HG02981 (cell line): ENCODE data around the gene COBL.

Source experiments
- ATAC-seq: cut with Tn5 transposase; IDR thresholded peaks from one replicate; pipeline ENCODE4 v1.9.1; 2021; ENCODE audit warnings: mild to moderate bottlenecking, moderate library complexity; ENCODE audit not compliant: unreplicated experiment

Gene COBL

DNA sequence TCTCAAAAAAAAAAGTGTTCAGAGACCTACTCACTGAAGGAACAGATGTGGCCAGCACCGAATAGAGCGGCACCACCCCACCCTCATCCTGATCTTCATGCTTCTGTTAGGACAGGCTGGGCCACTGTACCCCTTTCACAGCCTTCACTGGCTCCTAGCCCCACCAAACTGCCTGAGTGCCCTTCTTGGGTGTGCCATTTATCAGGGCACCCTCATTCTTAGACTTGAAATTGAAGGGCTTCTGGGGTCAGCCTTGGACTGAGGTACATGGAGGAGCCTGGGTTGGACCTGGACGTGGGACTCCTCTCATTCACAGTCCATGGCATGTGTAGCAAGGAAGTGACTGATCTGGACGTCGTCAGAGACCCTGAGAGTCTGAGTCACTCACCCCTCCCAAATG lies 190.3 kb downstream of the COBL start:
- ATAC-seq, result no peak

DNA sequence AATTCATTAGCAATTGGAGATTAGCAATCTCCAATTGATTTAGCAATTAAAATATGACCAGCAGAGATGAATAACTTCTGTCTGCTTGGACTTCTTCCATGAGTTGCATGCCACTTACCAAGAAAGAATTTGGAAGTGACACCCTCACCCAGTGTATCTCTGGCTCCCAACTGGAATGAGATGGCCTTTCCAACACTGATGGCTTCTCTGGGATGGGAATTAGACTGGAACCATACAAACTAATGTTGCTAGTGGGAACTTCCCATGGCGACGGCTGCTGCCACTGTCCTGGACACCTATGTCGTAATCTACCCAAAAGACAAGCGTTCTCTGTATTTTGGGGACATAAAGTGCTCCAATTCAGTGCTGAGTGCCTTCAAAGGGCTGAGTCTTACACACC lies 192.3 kb downstream of the COBL start:
- no peak for ATAC-seq

DNA sequence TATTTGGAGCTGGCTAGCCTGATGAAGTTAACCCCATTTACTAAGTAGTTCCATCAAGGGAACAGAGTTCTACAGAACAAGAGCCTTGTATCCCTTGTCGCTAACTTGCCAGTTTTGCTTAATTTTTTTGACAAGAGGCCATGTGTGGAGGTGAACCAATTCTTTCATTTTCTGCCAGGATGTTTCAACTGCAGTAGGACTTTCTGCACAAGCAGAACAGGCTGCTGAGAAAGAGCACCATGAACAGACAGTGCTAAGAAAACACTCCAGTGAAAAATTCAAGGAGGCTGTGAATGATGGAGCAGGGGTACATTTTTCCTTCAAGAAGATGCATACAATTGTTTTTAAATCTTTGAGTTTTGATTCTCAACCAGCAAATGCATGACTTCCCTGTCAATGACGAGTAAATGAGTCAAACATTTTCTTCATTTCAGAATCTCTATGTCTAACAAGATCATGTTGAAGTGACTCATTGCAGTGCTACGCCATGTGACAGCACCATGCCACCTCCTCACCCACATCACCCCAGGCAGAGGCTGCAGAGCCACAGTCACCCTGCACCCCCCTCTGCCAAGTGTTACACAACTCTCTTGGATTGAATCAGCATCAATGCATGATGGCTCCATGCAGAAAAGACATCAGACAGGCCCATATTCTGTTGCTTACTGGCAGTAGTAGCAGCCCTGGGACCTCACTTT lies 193.1 kb downstream of the COBL start:
- ATAC-seq, result no peak

DNA sequence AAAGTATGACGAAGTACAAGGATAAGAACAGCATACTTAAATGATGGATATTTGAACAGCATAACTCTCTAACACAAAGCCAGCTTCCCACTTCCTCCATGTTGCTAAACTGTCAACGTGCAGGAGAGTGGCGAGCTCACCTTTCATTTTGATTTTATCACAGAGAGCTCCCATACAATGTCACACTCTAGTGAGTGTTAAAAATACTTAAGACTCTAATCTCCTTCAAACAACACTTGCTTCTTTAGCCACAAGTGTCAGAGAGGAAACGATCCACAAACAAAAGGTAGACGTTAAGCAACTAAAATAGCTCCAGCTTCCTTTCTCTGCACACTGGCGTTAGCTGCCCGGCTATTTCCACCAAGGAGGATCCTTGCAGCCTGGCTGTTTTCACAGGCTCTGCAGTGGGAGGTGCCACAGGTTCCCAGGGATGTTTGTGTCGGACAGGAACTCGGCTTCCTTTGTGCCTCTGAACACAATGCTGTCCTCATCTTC lies 194.6 kb downstream of the COBL start:
- no peak for ATAC-seq

DNA sequence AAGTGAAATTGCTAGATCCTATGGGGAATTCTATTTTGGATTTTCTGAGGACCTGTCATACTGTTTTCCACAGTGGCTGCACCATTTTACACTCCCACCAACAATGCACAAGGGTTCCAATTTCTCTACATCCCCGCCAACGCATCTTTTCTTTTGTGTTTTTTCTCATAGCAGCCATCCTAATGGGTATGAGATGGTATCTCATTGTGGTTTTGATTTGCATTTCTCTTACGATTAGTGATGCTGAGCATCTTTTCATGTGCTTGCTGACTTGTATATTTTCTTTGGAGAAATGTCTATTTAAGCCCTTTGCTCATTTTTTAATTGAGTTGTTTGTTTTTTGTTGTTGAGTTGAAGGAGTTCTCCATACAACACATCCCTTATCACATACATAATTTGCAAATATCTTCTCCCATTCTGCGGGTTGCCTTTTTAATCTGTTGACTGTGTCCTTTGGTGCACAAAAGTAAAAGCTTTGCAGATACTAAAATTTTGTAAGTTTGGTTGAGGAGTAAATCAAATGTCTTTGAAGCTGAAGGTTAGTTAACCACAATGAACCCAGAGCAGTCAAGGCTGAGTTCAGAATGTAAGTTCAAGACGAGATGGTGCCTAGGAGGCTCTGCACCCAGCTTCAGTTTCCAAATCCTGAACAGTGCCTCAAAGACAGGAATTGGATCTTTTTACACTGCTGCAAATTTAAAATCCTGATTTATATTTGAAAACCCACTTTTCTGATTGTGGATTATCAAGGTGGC lies 195.4 kb downstream of the COBL start:
- ATAC-seq, result no peak

DNA sequence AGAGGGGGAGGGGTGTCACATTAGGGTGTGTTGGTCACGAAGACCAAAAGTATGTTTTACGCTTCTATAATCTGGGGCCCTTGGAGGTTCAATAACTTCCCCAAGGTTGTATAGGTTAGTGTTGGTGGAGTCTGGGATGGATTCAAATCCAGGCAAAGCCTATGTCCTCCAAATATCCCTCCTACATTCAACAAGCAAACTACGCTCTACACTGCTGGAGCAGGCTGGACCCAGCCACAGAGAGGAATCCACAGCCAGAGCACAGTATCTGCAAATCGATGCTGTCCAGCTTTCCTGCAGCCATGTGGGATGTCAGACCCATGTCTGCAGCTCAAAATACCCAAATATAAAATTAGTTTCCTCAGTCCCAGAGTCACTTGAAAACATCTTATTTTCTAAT lies 198.0 kb downstream of the COBL start:
- ATAC-seq, result no peak

DNA sequence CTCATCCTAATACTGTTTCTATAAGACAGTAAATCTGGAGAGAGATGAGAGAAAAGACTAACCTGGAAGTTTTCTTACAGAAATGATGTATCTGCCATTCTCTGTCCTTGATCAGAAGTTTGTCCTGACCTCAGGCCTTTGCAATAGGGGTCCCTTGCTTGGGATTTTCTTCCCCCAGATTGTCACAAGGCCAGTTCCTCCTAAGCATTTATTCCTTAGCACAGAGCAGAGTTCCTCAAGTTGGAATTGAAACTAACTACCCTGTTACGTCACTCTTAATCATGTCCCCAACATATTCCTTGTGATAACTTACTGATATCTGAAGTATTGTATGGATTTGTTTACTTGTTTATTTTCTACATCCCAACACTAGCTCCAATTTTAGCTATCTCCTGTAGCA lies 202.1 kb downstream of the COBL start:
- ATAC-seq, result no peak

DNA sequence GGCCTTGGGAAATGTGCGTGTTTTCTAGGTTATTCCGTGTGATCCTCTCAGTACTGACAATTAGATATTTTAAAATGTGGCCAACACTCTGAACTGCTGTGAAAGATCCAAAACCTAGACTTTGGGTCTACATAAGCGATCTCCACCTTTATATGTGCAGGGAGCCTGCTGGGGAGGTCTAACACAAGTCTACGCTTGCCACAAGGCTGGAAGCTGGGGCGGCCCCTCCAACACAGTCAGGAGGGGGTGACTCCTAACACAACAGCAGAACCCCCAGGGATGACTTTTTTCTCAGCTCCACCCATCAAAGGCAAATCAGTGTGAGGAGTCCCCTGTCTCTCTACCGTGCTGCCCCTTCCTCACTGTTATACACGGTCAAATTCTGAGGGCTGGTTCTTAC lies 202.6 kb downstream of the COBL start:
- ATAC-seq, result no peak

DNA sequence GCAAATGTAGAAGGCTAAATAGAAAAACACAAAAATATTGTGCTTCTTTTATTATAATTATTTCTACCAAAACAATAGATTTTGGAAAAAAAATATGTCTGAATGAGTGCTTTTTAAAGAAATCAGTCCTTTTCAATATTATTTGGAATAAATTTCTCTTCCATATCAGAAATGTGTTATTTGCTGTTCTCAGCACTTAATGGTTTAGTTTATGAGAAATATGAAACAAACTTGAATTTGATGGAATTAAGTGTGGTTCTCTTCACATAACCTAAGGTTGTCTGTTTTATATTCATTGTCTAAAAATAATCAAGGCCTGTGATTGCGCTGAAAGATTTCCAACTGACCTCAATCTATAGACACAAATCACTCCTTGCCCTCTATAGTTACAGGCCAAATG lies 203.0 kb downstream of the COBL start:
- no peak for ATAC-seq

DNA sequence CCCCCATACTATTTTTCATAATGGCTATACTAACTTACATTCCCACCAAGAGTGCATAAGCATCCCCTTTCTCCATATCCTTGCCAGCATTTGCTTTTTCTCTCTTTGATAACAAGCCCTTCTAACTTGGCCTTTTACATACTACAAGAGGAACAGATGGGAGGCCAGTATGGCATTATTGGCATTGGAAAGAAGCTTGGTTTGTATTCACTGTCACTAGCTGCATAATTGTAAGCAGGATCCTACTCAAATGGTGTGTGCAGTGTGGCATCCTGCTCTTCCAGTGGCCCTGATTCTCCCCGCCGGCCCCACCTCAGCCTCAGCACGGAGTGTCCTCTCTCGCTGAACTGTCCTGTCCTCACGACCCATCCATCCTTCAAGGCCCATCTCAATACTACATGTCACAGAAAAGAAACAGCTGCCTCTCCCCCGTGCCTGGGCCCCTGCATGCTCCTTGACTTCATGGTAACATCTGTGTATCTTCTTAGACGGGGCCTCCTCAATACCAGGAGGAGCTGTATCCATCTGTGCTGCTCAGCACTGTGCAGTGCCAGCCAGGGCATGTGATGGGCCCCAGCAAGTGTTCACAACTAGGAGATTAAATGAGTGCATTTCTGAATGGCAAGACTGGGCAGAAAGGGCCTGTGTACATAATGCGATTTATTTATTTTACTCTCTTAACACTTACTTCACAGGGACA lies 205.2 kb downstream of the COBL start:
- ATAC-seq, result no peak

DNA sequence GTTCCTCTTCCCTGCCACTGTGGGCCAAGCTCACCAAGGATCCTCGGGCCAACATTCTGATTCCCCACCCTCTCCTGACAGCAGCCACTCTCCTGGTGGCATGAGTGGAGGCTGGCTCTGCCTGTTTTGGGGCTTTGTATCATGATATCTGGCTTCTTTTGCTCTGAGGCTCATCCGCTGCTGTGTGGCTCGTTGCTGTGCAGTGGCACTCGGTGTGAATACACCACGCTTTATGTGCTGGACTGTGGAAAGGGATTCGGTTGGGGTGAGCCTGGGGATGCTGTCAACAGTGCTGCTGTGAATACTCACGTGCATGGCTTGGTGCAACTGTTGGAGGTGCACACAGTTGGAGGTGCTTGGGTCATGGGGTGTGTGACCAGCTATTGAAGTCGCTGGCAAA lies 208.5 kb downstream of the COBL start:
- ATAC-seq, result no peak

DNA sequence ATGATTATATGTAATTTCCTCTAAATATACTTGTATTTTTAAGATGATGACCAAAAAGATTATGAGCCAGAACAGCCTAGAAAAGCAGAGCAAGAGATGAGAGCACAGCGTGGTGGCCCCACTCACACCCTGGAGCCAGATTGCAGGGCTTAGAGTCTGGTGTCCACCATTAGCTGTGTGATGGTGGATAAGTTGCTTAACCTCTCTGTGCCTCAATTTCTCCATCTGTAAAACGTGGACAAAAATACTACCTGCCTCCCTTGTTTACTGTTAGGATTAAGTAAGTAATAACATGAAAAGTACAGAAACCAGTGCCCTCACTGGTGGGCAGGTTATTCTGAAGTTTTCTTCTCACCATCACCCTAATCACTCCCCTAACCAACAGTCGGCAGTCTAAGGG lies 212.3 kb downstream of the COBL start:
- ATAC-seq, result no peak

DNA sequence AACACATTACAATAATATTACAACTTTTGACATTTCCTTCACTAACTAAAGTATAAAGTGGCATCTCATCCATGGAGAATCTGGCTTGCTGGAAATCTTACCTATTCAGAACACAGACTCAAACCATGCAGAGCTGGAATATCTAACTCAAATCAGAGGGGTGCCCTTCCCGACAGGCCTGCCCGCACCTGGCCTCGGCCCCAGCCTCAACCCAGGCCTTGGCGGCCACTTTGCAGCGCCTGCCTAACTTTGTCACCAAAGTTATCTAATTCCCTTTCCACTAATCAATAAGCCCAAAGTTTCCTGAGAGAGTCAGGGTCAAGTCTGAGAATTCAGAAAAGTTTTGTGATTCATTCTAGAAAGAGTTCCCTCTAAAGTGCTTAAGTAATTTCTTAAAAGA lies 212.9 kb downstream of the COBL start:
- no peak for ATAC-seq

DNA sequence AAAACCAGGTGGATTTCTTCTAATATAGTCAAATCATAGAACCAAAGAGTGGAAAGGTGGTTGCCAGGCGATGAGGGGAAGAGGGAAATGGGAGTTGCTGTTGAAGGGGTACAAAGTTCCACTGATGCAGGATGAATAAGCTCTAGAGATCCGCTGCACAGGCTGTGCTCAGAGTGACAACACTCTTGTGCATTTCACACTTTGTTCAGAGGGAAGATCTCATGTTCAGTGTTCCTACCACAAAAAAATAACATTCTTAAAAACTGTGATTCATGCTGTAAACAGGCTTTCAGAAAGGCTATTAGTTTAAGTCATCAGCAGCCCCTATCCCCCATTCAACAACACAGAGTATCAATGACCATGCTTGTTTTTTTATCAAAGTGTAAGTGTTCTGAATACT lies 213.8 kb downstream of the COBL start:
- no peak for ATAC-seq

DNA sequence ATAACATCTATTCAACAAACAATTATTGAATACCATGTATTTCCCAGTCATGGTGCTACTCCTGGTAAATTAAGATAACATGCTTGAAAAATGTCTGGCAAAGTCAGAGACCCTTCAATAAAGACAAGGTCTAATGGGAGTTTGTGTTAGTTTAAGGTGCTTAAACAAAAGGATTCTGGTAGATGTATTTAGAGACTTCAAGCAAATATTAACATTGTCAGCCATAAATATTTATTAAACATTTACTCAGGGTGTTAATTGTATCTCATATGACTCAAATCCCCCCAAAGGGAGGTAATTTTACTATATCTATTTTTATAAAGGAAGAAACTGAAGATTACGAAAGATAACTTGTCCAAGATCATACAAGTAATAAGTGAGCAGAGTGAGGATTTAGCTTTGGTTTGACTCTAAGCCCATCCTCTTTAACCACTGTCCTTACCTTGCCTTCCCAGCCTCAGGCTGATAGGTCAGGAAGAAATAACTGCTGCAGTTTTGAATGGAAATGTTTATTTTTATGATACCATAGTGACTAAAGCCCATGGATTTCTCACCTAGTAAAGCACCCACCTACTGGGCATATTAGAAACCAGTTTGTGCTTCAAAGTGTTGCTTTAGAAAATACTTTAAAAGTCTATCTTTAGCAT lies 215.4 kb downstream of the COBL start:
- no peak for ATAC-seq

DNA sequence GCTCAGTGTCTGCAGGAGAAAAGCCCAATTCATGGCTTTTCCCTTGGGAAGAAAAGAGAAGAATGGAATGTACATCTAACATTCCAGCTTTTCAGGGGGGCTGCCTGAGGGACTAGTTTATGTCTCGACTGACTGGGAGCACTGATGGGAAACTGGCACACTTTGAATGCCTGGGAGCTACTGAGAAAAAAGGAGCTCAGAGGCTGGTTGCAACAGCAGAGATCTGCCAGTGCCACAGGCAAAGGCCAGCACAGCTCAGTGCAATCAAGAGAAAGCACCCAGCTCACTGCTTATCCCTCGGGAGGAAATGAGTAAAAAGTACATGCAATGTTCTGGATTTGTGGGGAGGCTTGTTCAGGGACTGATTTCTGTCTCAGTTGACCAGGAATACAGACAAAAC lies 226.2 kb downstream of the COBL start:
- no peak for ATAC-seq

DNA sequence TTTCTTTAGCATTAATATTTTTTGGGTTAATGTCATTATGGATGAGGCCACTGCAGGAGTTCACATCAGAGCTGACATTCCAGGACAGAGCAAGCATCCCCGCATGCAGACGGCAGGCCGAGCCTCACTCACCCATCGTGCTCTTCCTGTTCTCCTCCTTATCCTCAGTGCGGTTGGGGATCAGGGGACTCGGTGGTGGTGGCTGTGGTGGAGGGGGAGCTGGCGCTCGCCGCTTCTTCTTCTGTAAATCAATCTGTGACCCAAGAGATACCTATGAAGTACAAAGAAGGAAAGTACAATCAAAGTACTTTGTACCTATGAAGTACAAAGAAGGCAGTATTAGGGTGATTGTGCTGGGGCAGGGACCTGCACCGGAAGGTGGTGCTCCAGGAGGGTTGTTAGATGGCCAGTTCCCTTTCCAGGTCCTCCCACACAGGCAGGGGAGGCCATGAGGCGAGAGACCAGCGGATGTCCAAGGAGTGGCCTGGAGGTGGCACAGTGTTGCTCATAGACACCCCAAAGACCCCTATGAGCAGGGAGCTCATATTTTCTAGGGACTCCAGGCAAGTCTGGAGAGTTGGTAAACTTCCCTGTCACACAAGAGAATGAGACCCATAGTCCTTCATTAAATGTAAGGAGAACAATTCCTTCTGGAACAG lies 231.4 kb downstream of the COBL start:
- ATAC-seq, result no peak

DNA sequence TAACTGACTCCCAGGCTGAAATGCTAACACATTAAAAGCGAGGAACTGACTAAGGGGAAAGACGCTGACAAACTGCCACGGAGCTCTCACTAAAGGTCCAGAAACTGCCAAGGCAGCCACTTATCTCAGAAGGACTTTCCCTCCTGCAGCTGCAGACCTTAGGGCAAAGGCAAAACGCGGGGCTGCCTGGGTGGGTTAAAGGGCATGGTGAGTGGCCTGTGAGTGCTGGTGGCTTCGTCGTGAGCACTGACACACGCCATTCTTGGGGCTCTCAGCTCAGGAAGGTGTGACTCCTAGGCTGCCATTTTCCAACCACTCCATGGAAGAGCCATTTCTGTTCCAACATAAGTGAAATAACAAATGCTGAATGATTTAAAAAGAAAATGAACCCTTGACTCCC lies 232.5 kb downstream of the COBL start:
- no peak for ATAC-seq

DNA sequence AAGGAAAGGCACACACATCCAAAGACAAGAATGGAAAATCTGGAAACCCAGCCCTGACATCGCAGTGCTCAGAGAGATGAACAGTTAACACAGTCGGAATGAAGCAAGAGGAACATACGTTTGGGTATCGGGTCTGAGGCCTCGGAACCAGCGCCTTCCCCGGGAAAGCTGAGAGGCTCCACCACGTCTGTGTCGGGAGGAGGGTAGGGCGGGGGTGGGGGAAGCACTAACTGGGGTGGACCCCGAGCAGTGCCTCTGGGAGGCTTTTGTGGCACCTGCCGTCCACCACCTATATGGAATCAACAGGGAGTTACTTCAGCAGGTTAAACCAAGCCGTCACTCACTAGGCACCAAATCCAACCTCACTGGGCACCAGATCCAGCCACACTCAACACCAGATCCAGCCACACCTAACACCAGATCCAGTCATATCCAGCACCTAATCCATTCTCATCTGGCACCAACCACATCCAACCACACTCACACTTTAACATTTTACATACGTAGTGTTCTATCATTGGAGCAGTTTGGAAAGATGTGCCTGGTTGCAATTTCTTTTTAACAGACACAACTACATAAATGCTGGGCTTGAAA lies 233.6 kb downstream of the COBL start:
- no peak for ATAC-seq

DNA sequence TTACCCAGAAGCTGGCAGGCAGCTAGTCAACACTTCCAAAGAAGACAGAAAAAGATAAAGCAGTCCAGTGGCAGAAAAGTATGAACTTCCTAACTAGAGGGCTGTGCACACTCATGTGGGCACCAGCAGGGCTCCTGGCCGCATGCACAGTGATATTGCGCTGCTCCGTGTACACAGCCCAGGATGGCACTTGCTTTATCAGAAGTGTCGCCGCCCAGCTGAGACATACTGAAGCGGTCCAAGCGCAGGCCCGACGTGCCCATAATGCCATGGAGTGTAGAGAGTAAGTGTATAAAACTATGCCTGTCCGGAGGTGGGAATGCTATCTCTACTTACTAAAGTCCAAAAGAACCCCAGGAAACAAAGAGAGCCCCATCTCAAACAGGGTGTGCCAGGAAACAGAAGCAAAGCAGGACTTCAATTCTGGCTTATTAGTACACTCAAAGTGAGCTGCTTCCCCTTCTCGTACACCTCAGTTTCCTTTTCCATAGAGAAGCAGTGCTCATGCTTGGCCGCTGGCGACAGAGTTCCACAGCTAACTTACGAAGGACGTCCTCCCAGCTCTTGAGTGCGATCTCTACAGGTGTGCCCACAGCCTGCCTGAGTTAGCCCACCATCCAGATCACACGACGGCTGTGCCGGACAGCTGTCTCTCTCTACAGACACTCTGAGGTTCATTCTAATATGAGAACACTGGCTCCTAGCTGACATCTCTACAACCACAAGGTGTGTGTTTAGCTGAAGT lies 234.3 kb downstream of the COBL start:
- no peak for ATAC-seq
